ENCODE measurements around the gene PTBP3. TPM values are rescaled to one million over a fixed set of nuclear protein-coding genes. Genes with fewer than 3 reads are reported as not detected.

PTBP3 gene
- total RNA-seq, 1 donor from 2014 or later, result 42.5 TPM

DNA sequence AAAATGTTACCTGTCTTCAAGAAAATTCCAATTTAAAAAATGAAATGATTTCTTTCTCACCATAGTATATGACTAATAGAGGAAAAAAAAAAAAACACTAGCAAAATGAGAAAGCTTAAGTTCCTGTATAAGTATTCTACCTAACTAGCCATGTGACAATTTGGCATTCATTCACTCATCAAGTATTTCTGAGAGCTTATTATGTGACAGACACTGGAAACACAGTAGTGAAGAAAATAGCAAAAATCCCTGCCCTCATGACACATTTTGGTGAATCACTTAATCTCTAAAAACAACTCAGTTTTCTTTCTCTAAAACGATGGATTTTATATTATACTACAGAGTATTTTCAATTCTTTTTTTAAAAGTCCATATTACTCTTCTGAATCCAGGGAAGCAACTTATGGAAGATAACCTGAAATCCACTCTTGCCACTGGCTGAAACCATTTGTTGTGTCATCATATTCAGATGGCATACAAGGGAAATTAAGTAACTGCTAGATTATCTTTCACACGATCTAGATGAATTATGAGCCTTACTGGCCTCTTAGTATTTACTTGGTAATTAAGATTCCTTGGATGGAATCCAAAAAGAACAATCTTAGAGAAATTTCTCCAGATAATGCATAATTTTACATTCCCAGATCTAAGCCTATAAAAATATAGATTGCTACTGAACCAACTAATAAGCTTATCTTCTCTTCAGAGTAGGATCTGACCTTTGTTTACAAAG lies 5.5 kb downstream of the PTBP3 start:
- peaks cover 10% of the 10 kb centered on the region for H3K36me3 Mint-ChIP-seq (ENCODE audit: low read depth)
- TF ChIP-seq CTCF (conservative IDR thresholded peaks at IDR 0.05), result no peak
- H3K27ac Mint-ChIP-seq (ENCODE audit: unreplicated experiment), result no peak overlapping the region
- peaks cover 34% of the 10 kb centered on the region for H3K4me1 Mint-ChIP-seq
- peaks cover 4% of the 10 kb centered on the region for H3K9me3 Mint-ChIP-seq
- peaks cover 10% of the 10 kb centered on the region for H3K27me3 Mint-ChIP-seq (ENCODE audit: low read depth)
- no peak for DNase-seq (ENCODE audit: low read depth, low spot score)
- peak overlapping the region; percentile 9 for H3K4me3 Mint-ChIP-seq

DNA sequence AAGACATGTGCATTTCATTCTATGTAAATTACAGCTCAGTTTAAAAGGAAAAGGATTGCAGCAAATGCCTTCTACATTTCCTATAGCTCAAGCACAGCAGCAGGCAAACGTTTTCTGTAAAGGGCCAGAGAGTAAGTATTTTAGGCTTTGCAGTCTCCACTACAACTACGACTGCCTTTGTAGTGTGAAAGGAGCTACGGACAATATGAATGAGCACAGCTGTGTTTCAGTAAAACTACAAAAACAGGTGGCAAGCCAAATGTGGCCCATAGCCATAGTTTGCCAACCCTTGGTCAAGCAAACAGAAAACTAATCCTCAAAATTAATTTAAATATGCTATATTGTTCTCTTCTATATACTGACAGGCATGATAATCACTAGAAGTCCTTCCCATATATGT lies 7.2 kb downstream of the PTBP3 start:
- DNase-seq (ENCODE audit: low read depth, low spot score), result no peak
- no peak overlapping the region for H3K4me3 Mint-ChIP-seq
- no peak overlapping the region for H3K27ac Mint-ChIP-seq (ENCODE audit: unreplicated experiment)
- peaks cover 4% of the 10 kb centered on the region for H3K9me3 Mint-ChIP-seq
- peaks cover 31% of the 10 kb centered on the region for H3K4me1 Mint-ChIP-seq
- no peak for TF ChIP-seq CTCF (conservative IDR thresholded peaks at IDR 0.05)
- peaks cover 2% of the 10 kb centered on the region for H3K27me3 Mint-ChIP-seq (ENCODE audit: low read depth)
- H3K36me3 Mint-ChIP-seq (ENCODE audit: low read depth), result peaks cover 14% of the 10 kb centered on the region

DNA sequence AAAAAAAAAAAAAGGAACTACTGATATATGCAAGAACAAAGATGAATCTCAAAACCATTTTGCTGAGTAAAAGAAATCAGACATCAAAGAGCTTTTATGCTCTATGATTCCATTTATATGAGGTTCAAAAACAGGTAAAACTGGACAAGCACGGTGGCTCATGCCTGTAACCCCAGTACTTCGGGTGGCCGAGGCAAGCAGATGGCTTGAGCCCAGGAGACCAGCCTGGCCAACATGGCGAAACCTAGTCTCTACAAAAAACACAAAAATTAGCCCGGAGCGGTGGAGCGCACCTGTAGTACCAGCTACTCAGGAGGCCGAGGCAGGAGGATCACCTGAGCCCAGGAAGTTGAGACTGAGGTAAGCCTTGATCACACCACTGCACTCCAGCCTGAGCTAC lies 7.8 kb downstream of the PTBP3 start:
- H3K4me1 Mint-ChIP-seq, result peaks cover 27% of the 10 kb centered on the region

GRCh38 chr9:112325127-112325526 lies 8.3 kb downstream of the PTBP3 start:
- H3K9me3 Mint-ChIP-seq, result peaks cover 4% of the 10 kb centered on the region
- no peak for TF ChIP-seq CTCF (conservative IDR thresholded peaks at IDR 0.05)
- no peak overlapping the region for H3K4me3 Mint-ChIP-seq
- peaks cover 27% of the 10 kb centered on the region for H3K4me1 Mint-ChIP-seq
- no peaks in the 10 kb centered on the region for H3K27me3 Mint-ChIP-seq (ENCODE audit: low read depth)
- no peak overlapping the region for H3K27ac Mint-ChIP-seq (ENCODE audit: unreplicated experiment)
- DNase-seq (ENCODE audit: low read depth, low spot score), result no peak
- peaks cover 18% of the 10 kb centered on the region for H3K36me3 Mint-ChIP-seq (ENCODE audit: low read depth)

More for the DNA sequence above, 7.8 kb downstream of the PTBP3 start:
- Mint-ChIP-seq H3K27ac (ENCODE audit: unreplicated experiment) (no peak overlapping the region), H3K27me3 (ENCODE audit: low read depth) (no peaks in the 10 kb centered on the region), H3K4me3 (no peak overlapping the region), H3K9me3 (peaks cover 4% of the 10 kb centered on the region), H3K36me3 (ENCODE audit: low read depth) (peaks cover 16% of the 10 kb centered on the region)
- DNase-seq (ENCODE audit: low read depth, low spot score), result no peak
- no peak for TF ChIP-seq CTCF (conservative IDR thresholded peaks at IDR 0.05)

GRCh38 chr9:112323378-112323854 lies 10.0 kb downstream of the PTBP3 start:
- Mint-ChIP-seq H3K9me3 (peaks cover 7% of the 10 kb centered on the region), H3K27ac (ENCODE audit: unreplicated experiment) (no peak overlapping the region)
- no peak for DNase-seq (ENCODE audit: low read depth, low spot score)

More at GRCh38 chr9:112323378-112323854, 10.0 kb downstream of the PTBP3 start:
- TF ChIP-seq CTCF (conservative IDR thresholded peaks at IDR 0.05), result no peak
- no peak overlapping the region for H3K4me3 Mint-ChIP-seq
- no peaks in the 10 kb centered on the region for H3K27me3 Mint-ChIP-seq (ENCODE audit: low read depth)
- H3K4me1 Mint-ChIP-seq, result peaks cover 27% of the 10 kb centered on the region
- H3K36me3 Mint-ChIP-seq (ENCODE audit: low read depth), result peaks cover 18% of the 10 kb centered on the region

Data from neural crest cell (in vitro differentiated cells).